H1 (cell line): ENCODE results near the gene KRTAP4-1. TPM values are rescaled to one million over a fixed set of nuclear protein-coding genes. Genes with fewer than 3 reads are reported as not detected.

Experiments used
- CTCF ChIA-PET: fragments of 300-600 bp; sonication (Branson Sonifier 250); formaldehyde crosslinking; loops from one replicate; lab custom pipeline; 2021; ENCODE audit not compliant: partially characterized antibody; lab: Charles Lee
- POLR2A ChIA-PET: fragments of 300-600 bp; sonication (Branson Sonifier 250); formaldehyde crosslinking; loops from one replicate; lab custom pipeline; 2021; ENCODE audit warnings: inconsistent platforms; ENCODE audit not compliant: partially characterized antibody; lab: Charles Lee
- DNase-seq, 2 experiments: peaks; one replicate each; pipeline versions ENCODE4 v3.0.0 to v3.0.0-alpha.2; 2010 to 2022; ENCODE audit warnings: low spot score in 2 of 2, low read depth in 1 of 2, mixed read lengths in 1 of 2
- FAIRE-seq: peaks from 2 replicates; lab custom pipeline; 2011; peaks lifted over from hg19 to GRCh38; lab: Jason Lieb, UNC
- H2AFZ ChIP-seq: 2 replicates; pipeline ENCODE4 v1.8.1; 2012; ENCODE audit warnings: low read length, inconsistent platforms
- H2AK5ac ChIP-seq: 2 replicates; pipeline ENCODE4 v1.6.1; 2013; ENCODE audit warnings: low read depth, low read length
- H2BK120ac ChIP-seq: replicated peaks from 2 replicates; pipeline ENCODE3; 2013; ENCODE audit warnings: low read depth, low read length, inconsistent platforms
- H2BK12ac ChIP-seq: 2 replicates; pipeline ENCODE4 v1.6.1; 2013; ENCODE audit warnings: low read depth, low read length
- H2BK15ac ChIP-seq: 2 replicates; pipeline ENCODE4 v1.6.1; 2013; ENCODE audit warnings: low read length
- H2BK20ac ChIP-seq: 2 replicates; pipeline ENCODE4 v1.6.1; 2013; ENCODE audit warnings: low read length
- H2BK5ac ChIP-seq: 2 replicates; pipeline ENCODE4 v1.6.1; 2013; ENCODE audit warnings: low read depth, low read length
- H3K14ac ChIP-seq: 2 replicates; pipeline ENCODE4 v1.6.1; 2013; ENCODE audit warnings: inconsistent platforms; ENCODE audit not compliant: insufficient read length
- H3K18ac ChIP-seq: 2 replicates; pipeline ENCODE4 v1.6.1; 2013; ENCODE audit warnings: low read length; ENCODE audit errors: extremely low read depth
- H3K23ac ChIP-seq: 2 replicates; pipeline ENCODE4 v1.6.1; 2013; ENCODE audit warnings: inconsistent platforms; ENCODE audit not compliant: insufficient read length
- H3K23me2 ChIP-seq: 2 replicates; pipeline ENCODE4 v1.6.1; 2013; ENCODE audit warnings: low read depth, low read length
- H3K27ac ChIP-seq: 2 replicates; pipeline ENCODE4 v1.6.1; 2011; ENCODE audit warnings: low read depth, low read length, inconsistent platforms
- H3K27me3 ChIP-seq, 4 experiments: replicated peaks in 1 of 4; 1 replicate in 1 of 4; 2 replicates in 3 of 4; pipeline versions ENCODE4 v1.6.1 to v1.8.1; 2011 to 2013; ENCODE audit warnings: low read length in 3 of 4, mild to moderate bottlenecking in 3 of 4, inconsistent platforms in 2 of 4, mixed read lengths in 2 of 4, moderate library complexity in 1 of 4; ENCODE audit not compliant: control insufficient read depth in 3 of 4, insufficient read depth in 3 of 4; ENCODE audit errors: extremely low read depth in 1 of 4
- H3K36me3 ChIP-seq, 4 experiments: 2 replicates each; pipeline versions ENCODE4 v1.6.1 to v1.8.1; 2011 to 2013; ENCODE audit warnings: mild to moderate bottlenecking in 4 of 4, low read length in 3 of 4, moderate library complexity in 2 of 4, control low read depth in 1 of 4, inconsistent platforms in 1 of 4; ENCODE audit not compliant: insufficient read depth in 4 of 4, control insufficient read depth in 2 of 4
- H3K4ac ChIP-seq: replicated peaks from 2 replicates; pipeline ENCODE3; 2013; ENCODE audit warnings: low read length, low read depth, mixed read lengths, inconsistent platforms; ENCODE audit not compliant: insufficient read length
- H3K4me1 ChIP-seq, 4 experiments: replicated peaks in 1 of 4; 1 replicate in 1 of 4; 2 replicates in 3 of 4; pipeline versions ENCODE4 v1.6.1 to v1.8.1; 2011 to 2013; ENCODE audit warnings: low read length in 3 of 4, inconsistent platforms in 2 of 4, mixed read lengths in 1 of 4; ENCODE audit not compliant: insufficient read depth in 4 of 4, control insufficient read depth in 3 of 4
- H3K4me2 ChIP-seq, 2 experiments: 2 replicates each; pipeline versions ENCODE4 v1.6.1 to v1.8.1; 2011 to 2013; ENCODE audit warnings: low read depth in 2 of 2, low read length in 2 of 2, control low read depth in 1 of 2, inconsistent platforms in 1 of 2, mild to moderate bottlenecking in 1 of 2; ENCODE audit not compliant: insufficient read depth in 1 of 2
- H3K4me3 ChIP-seq, 4 experiments: fragments of 200-600, 300-600 bp in 1 of 4; sonication (generic), shearing (Covaris generic), sonication (Bioruptor Twin) in 1 of 4; 2 replicates each; pipeline versions ENCODE4 v1.5.1 to v1.8.1; 2011 to 2016; ENCODE audit warnings: low read length in 4 of 4, low read depth in 3 of 4, control low read depth in 2 of 4, inconsistent platforms in 2 of 4, mild to moderate bottlenecking in 2 of 4, mixed read lengths in 1 of 4, moderate library complexity in 1 of 4; ENCODE audit not compliant: insufficient read depth in 2 of 4; ENCODE audit errors: extremely low read depth in 1 of 4
- H3K56ac ChIP-seq: replicated peaks from 2 replicates; pipeline ENCODE3; 2013; ENCODE audit warnings: low read depth, mild to moderate bottlenecking, mixed read lengths, low read length, inconsistent platforms; ENCODE audit not compliant: insufficient read length
- H3K79me1 ChIP-seq: 2 replicates; pipeline ENCODE4 v1.6.1; 2013; ENCODE audit warnings: low read depth, low read length, control low read depth
- H3K79me2 ChIP-seq, 2 experiments: 2 replicates each; pipeline versions ENCODE4 v1.6.1 to v1.8.1; 2012 to 2013; ENCODE audit warnings: low read length in 2 of 2, mild to moderate bottlenecking in 2 of 2, inconsistent platforms in 1 of 2; ENCODE audit not compliant: insufficient read depth in 2 of 2, control insufficient read depth in 1 of 2
- H3K9ac ChIP-seq, 4 experiments: replicated peaks in 1 of 4; 1 replicate in 1 of 4; 2 replicates in 3 of 4; pipeline versions ENCODE4 v1.6.1 to v1.8.1; 2011 to 2013; ENCODE audit warnings: low read depth in 3 of 4, low read length in 3 of 4, control low read depth in 2 of 4, mild to moderate bottlenecking in 2 of 4, moderate library complexity in 2 of 4, inconsistent platforms in 1 of 4; ENCODE audit errors: extremely low read depth in 1 of 4
- H3K9me3 ChIP-seq, 2 experiments: 2 replicates each; pipeline versions ENCODE4 v1.6.1 to v1.8.1; 2012 to 2013; ENCODE audit warnings: mild to moderate bottlenecking in 2 of 2, moderate library complexity in 2 of 2, control low read depth in 1 of 2, inconsistent platforms in 1 of 2, low read depth in 1 of 2, low read length in 1 of 2, mixed read lengths in 1 of 2; ENCODE audit not compliant: insufficient read depth in 2 of 2
- H4K20me1 ChIP-seq, 2 experiments: replicated peaks in 1 of 2; 2 replicates each; pipeline versions ENCODE3 to v1.8.1; 2011 to 2013; ENCODE audit warnings: inconsistent platforms in 2 of 2, low read length in 2 of 2, mild to moderate bottlenecking in 1 of 2; ENCODE audit not compliant: insufficient read depth in 2 of 2, control insufficient read depth in 1 of 2
- H4K5ac ChIP-seq: 2 replicates; pipeline ENCODE4 v1.6.1; 2013; ENCODE audit warnings: low read length, low read depth, mixed read lengths, inconsistent platforms; ENCODE audit not compliant: insufficient read length
- H4K8ac ChIP-seq: 2 replicates; pipeline ENCODE4 v1.8.0; 2013; ENCODE audit warnings: mild to moderate bottlenecking, moderate library complexity, low read length, inconsistent platforms; ENCODE audit not compliant: insufficient read depth; ENCODE audit errors: extremely low read depth
- H4K91ac ChIP-seq: replicated peaks from 2 replicates; pipeline ENCODE3; 2013; ENCODE audit warnings: low read length, mixed read lengths, inconsistent platforms; ENCODE audit not compliant: insufficient read length
- SIRT6 ChIP-seq: IDR thresholded peaks from one replicate; pipeline ENCODE4 v1.7.1; 2012; ENCODE audit warnings: low read length, inconsistent platforms
- SP1 ChIP-seq: IDR thresholded peaks from 2 replicates; pipeline ENCODE4 v1.6.1; 2011; ENCODE audit warnings: low read depth, low read length
- WGBS, 2 experiments: shearing (Covaris generic) in 1 of 2; methylation state at CpG; one replicate each; pipeline versions ENCODE4 v1.1.6 to v1.1.7; 2013 to 2015; ENCODE audit warnings: low lambda C conversion rate in 2 of 2, mixed read lengths in 2 of 2, inconsistent platforms in 1 of 2, low coverage in 1 of 2, missing lambda C conversion rate in 1 of 2; ENCODE audit not compliant: insufficient replicate concordance in 2 of 2, insufficient coverage in 1 of 2, insufficient read length in 1 of 2; ENCODE audit errors: extremely low coverage in 1 of 2, missing lambda C conversion rate in 1 of 2; 5-methylcytosine and 5-hydroxymethylcytosine counted together
- polyA plus RNA-seq, 7 experiments: library from polyadenylated mRNA; depleted of rRNA in 3 of 7; stranded (reverse) in 5 of 7; unstranded in 2 of 7; fragments of >200 nt in 5 of 7; fragments of 200-250 nt in 2 of 7; gene quantifications; 1 replicate in 5 of 7; 2 replicates in 1 of 7; 4 replicates in 1 of 7; pipeline versions ENCODE4 v1.2.1 to v1.2.3, GENCODE V29; 2011 to 2013; ENCODE audit warnings: missing spikeins in 2 of 7, mixed read lengths in 2 of 7
- total RNA-seq: library from RNA; stranded (reverse); fragmentation: NEBNext Ultra II Directional; extraction: Animal tissue kit (Norgen Biotek cat#: 25700); gene quantifications from 2 replicates; pipeline ENCODE4 v1.2.1, GENCODE V29; 2021

The KRTAP4-1 gene
- total and polyA plus RNA-seq, 2 of the 8 experiments (the other 6 are each of a cell fraction or from before 2014, with no cell fraction given): not detected

GRCh38 chr17:41211845-41212466 lies 27.2 kb upstream of the KRTAP4-1 start:
- Histone ChIP-seq H2BK15ac (no peak overlapping the region), H3K18ac (no peak overlapping the region), H3K23me2 (no peaks in the 10 kb centered on the region), H3K4me3 (no peak overlapping the region), H3K79me1 (no peaks in the 10 kb centered on the region), H3K14ac (no peak overlapping the region), H3K27ac (no peak overlapping the region), H2AK5ac (no peak overlapping the region), H3K23ac (no peak overlapping the region), H3K4me1 (no peaks in the 10 kb centered on the region), H3K56ac (no peak overlapping the region), H2AFZ (no peak overlapping the region), H3K79me2 (no peaks in the 10 kb centered on the region), H2BK120ac (no peak overlapping the region), H2BK12ac (no peak overlapping the region), H3K9me3 (peaks cover under 1 to 7% of the 10 kb centered on the region in 2 experiments; a peak in 2 of 4 replicates), H2BK5ac (no peak overlapping the region), H4K20me1 (no peaks in the 10 kb centered on the region), H3K9ac (no peak overlapping the region), H4K91ac (no peak overlapping the region), H4K5ac (no peak overlapping the region), H3K27me3 (no peaks in the 10 kb centered on the region), H2BK20ac (no peak overlapping the region), H3K36me3 (no peaks in the 10 kb centered on the region; a peak in 2 of 8 replicates), H4K8ac (no peak overlapping the region; the same call in 1 of the 2 replicates), H3K4me2 (no peak overlapping the region), H3K4ac (no peak overlapping the region)
- CTCF ChIA-PET: interaction anchor here (0.8 to 1.4 kb wide), 3 partner anchors 13 to 337 kb away, joined by 3 read pairs; no protein-coding TSS in a partner anchor
- DNase-seq: no peak
- WGBS, 2 experiments: 100% methylated on average over 1 of the region's 1 CpG; no CpG with 5 or more reads in 1 of the 2 experiments
- TF ChIP-seq SIRT6 (no peak), SP1 (no peak)
- FAIRE-seq: no peak
- POLR2A ChIA-PET: no interaction called here
